Endothelial cell of umbilical vein (primary cell): ENCODE measurements around the gene LPAR3.
"Not testable (repeated sequence)": the region's sequence is repeated elsewhere in the genome, so short reads cannot be mapped to it uniquely, and the experiment has no call there.

Source experiments
- CTCF ChIP-seq, 2 donors: IDR thresholded peaks; 1 replicate in 1 of 2; 2 replicates in 1 of 2; pipeline ENCODE4 v1.5.1; 2011; ENCODE audit warnings: low read length in 2 of 2, mild to moderate bottlenecking in 2 of 2, moderate library complexity in 2 of 2, control low read depth in 1 of 2, inconsistent platforms in 1 of 2, low read depth in 1 of 2; ENCODE audit not compliant: insufficient read depth in 1 of 2; ENCODE audit errors: extremely low read depth in 1 of 2
- EZH2 ChIP-seq: IDR thresholded peaks from 2 replicates; pipeline ENCODE4 v1.6.1; 2012; ENCODE audit warnings: borderline replicate concordance, low read depth, mild to moderate bottlenecking, moderate library complexity, low read length, inconsistent platforms; ENCODE audit not compliant: severe bottlenecking
- FOS ChIP-seq: IDR thresholded peaks from 2 replicates; pipeline ENCODE4 v1.6.1; 2011; ENCODE audit warnings: mild to moderate bottlenecking, low read length, moderate library complexity, borderline replicate concordance; ENCODE audit not compliant: insufficient read depth
- MAX ChIP-seq: IDR thresholded peaks from 2 replicates; pipeline ENCODE4 v1.6.1; 2011; ENCODE audit not compliant: insufficient read depth, insufficient read length
- POLR2A ChIP-seq: IDR thresholded peaks from 2 replicates; pipeline ENCODE4 v1.6.1; 2012; ENCODE audit warnings: low read depth, mild to moderate bottlenecking, control low read depth, low read length
- POLR2AphosphoS5 ChIP-seq: IDR thresholded peaks from 2 replicates; pipeline ENCODE4 v1.6.1; 2012; ENCODE audit warnings: low read depth, mild to moderate bottlenecking, control low read depth, low read length, moderate library complexity; ENCODE audit not compliant: insufficient read depth

- TF ChIP-seq CTCF (IDR thresholded peaks at IDR 0.05; ENCODE audit: extremely low read depth in 1 of 2, insufficient read depth in 1 of 2, low read depth in 1 of 2, low read length in 2 of 2); POLR2A; EZH2; POLR2AphosphoS5; FOS; MAX: not testable (repeated sequence)
These were observed 15.9 kb upstream of the LPAR3 start for GRCh38 chr1:84908746-84909464.
